SK-N-SH treated with all-trans-retinoic acid at 6 μM for 48 hours (cell line): ENCODE measurements around the gene TRABD2A.

Experiments used
- ATAC-seq: fragments of 200-7000 bp; cut with Tn5 transposase; 3 replicates; pipeline ENCODE4 v1.9.1; 2020; ENCODE audit warnings: mild to moderate bottlenecking, moderate library complexity
- ARNTL ChIP-seq: fragments of 450-650 bp; formaldehyde crosslinking; IDR thresholded peaks from 2 replicates; pipeline ENCODE4 v1.5.0; 2020; ENCODE audit warnings: low read depth, mild to moderate bottlenecking, moderate library complexity, borderline replicate concordance
- BACH2 ChIP-seq: fragments of 250-450 bp; sonication (Bioruptor Pico); IDR thresholded peaks from 2 replicates; pipeline ENCODE4 v1.9.0; 2021; ENCODE audit warnings: mild to moderate bottlenecking, borderline replicate concordance
- GLIS3 ChIP-seq: fragments of 250-450 bp; sonication (Bioruptor Pico); IDR thresholded peaks from 2 replicates; pipeline ENCODE4 v1.5.0; 2020; ENCODE audit warnings: mild to moderate bottlenecking, moderate library complexity
- ISL1 ChIP-seq: fragments of 250-450 bp; sonication (Bioruptor Pico); IDR thresholded peaks from 2 replicates; pipeline ENCODE4 v2.1.2; 2022; ENCODE audit warnings: mild to moderate bottlenecking, moderate library complexity
- OSR1 ChIP-seq: fragments of 250-450 bp; sonication (Bioruptor Pico); IDR thresholded peaks from 2 replicates; pipeline ENCODE4 v1.8.0; 2022; ENCODE audit warnings: moderate library complexity, mild to moderate bottlenecking, inconsistent platforms
- SNAI2 ChIP-seq: fragments of 250-450 bp; sonication (Bioruptor Pico); IDR thresholded peaks from 2 replicates; pipeline ENCODE4 v1.5.0; 2020; ENCODE audit warnings: mild to moderate bottlenecking, moderate library complexity
- TOX ChIP-seq: fragments of 250-450 bp; sonication (Bioruptor Pico); IDR thresholded peaks from 2 replicates; pipeline ENCODE4 v1.8.0; 2021; ENCODE audit warnings: mild to moderate bottlenecking, moderate library complexity, borderline replicate concordance
- ZC3H10 ChIP-seq: fragments of 250-450 bp; sonication (Bioruptor Pico); IDR thresholded peaks from 2 replicates; pipeline ENCODE4 v1.5.1; 2021; ENCODE audit warnings: mild to moderate bottlenecking, moderate library complexity
- ZFP30 ChIP-seq: fragments of 450-650 bp; formaldehyde crosslinking; IDR thresholded peaks from 2 replicates; pipeline ENCODE4 v1.5.0; 2022; ENCODE audit warnings: mild to moderate bottlenecking, moderate library complexity
- ZNF70 ChIP-seq: fragments of 450-650 bp; formaldehyde crosslinking; IDR thresholded peaks from 2 replicates; pipeline ENCODE4 v1.5.0; 2020; ENCODE audit warnings: mild to moderate bottlenecking, moderate library complexity
- ZNF8 ChIP-seq: fragments of 450-650 bp; formaldehyde crosslinking; IDR thresholded peaks from 2 replicates; pipeline ENCODE4 v1.5.0; 2020; ENCODE audit warnings: mild to moderate bottlenecking, moderate library complexity
- TF ChIP-seq, protein P1 (sequence below): fragments of 250-450 bp; sonication (Bioruptor Pico); IDR thresholded peaks from 2 replicates; pipeline ENCODE4 v1.8.0; 2021; ENCODE audit warnings: low read depth, mild to moderate bottlenecking, moderate library complexity, borderline replicate concordance
- TF ChIP-seq, protein P2 (sequence below): fragments of 250-450 bp; sonication (Bioruptor Pico); IDR thresholded peaks from 2 replicates; pipeline ENCODE4 v1.5.1; 2020; ENCODE audit warnings: low read depth, mild to moderate bottlenecking, moderate library complexity
- TF ChIP-seq, protein P3 (sequence below): fragments of 250-450 bp; sonication (Bioruptor Pico); IDR thresholded peaks from 2 replicates; pipeline ENCODE4 v1.8.0; 2020; ENCODE audit warnings: mild to moderate bottlenecking, moderate library complexity, borderline replicate concordance
- TF ChIP-seq, protein P4 (sequence below): fragments of 250-450 bp; sonication (Bioruptor Pico); IDR thresholded peaks from 2 replicates; pipeline ENCODE4 v1.5.0; 2020; ENCODE audit warnings: mild to moderate bottlenecking, moderate library complexity
- TF ChIP-seq, protein P5 (sequence below): fragments of 250-450 bp; sonication (Bioruptor Pico); IDR thresholded peaks from 2 replicates; pipeline ENCODE4 v1.5.1; 2021; ENCODE audit warnings: mild to moderate bottlenecking, moderate library complexity

Gene TRABD2A

DNA sequence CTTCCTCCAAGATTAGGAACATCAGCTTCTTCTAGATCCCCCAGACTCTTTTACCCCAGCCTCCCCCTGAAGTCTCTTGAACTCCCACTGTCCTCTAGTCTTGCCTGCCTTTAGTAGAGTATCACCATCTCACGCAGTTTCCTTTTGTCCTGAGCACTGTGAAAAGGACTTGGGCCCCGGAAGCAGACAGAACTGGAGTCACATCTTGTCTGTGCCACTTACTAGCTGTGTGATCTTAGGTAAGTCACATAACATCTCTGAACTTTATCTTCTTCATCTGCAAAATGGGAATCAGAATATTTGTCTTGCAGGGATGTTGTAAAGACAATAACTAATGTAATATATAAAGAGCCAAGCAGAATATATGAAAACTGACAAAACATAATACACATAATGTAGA lies 8.4 kb upstream of the TRABD2A start:
- no peak for ATAC-seq
- TF ChIP-seq, protein P1, sequence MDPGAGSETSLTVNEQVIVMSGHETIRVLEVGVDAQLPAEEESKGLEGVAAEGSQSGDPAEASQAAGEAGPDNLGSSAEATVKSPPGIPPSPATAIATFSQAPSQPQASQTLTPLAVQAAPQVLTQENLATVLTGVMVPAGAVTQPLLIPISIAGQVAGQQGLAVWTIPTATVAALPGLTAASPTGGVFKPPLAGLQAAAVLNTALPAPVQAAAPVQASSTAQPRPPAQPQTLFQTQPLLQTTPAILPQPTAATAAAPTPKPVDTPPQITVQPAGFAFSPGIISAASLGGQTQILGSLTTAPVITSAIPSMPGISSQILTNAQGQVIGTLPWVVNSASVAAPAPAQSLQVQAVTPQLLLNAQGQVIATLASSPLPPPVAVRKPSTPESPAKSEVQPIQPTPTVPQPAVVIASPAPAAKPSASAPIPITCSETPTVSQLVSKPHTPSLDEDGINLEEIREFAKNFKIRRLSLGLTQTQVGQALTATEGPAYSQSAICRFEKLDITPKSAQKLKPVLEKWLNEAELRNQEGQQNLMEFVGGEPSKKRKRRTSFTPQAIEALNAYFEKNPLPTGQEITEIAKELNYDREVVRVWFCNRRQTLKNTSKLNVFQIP (CRISPR knock-in tag): no peak
- TF ChIP-seq GLIS3 (CRISPR knock-in tag) (no peak), ARNTL (CRISPR knock-in tag) (no peak), OSR1 (CRISPR knock-in tag) (no peak), ZFP30 (CRISPR knock-in tag) (no peak), ZC3H10 (CRISPR knock-in tag) (no peak), BACH2 (CRISPR knock-in tag) (no peak)
- TF ChIP-seq, protein P2, sequence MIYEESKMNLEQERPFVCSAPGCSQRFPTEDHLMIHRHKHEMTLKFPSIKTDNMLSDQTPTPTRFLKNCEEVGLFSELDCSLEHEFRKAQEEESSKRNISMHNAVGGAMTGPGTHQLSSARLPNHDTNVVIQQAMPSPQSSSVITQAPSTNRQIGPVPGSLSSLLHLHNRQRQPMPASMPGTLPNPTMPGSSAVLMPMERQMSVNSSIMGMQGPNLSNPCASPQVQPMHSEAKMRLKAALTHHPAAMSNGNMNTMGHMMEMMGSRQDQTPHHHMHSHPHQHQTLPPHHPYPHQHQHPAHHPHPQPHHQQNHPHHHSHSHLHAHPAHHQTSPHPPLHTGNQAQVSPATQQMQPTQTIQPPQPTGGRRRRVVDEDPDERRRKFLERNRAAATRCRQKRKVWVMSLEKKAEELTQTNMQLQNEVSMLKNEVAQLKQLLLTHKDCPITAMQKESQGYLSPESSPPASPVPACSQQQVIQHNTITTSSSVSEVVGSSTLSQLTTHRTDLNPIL: no peak
- TF ChIP-seq, protein P3, sequence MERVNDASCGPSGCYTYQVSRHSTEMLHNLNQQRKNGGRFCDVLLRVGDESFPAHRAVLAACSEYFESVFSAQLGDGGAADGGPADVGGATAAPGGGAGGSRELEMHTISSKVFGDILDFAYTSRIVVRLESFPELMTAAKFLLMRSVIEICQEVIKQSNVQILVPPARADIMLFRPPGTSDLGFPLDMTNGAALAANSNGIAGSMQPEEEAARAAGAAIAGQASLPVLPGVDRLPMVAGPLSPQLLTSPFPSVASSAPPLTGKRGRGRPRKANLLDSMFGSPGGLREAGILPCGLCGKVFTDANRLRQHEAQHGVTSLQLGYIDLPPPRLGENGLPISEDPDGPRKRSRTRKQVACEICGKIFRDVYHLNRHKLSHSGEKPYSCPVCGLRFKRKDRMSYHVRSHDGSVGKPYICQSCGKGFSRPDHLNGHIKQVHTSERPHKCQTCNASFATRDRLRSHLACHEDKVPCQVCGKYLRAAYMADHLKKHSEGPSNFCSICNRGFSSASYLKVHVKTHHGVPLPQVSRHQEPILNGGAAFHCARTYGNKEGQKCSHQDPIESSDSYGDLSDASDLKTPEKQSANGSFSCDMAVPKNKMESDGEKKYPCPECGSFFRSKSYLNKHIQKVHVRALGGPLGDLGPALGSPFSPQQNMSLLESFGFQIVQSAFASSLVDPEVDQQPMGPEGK: no peak
- TF ChIP-seq, protein P4, sequence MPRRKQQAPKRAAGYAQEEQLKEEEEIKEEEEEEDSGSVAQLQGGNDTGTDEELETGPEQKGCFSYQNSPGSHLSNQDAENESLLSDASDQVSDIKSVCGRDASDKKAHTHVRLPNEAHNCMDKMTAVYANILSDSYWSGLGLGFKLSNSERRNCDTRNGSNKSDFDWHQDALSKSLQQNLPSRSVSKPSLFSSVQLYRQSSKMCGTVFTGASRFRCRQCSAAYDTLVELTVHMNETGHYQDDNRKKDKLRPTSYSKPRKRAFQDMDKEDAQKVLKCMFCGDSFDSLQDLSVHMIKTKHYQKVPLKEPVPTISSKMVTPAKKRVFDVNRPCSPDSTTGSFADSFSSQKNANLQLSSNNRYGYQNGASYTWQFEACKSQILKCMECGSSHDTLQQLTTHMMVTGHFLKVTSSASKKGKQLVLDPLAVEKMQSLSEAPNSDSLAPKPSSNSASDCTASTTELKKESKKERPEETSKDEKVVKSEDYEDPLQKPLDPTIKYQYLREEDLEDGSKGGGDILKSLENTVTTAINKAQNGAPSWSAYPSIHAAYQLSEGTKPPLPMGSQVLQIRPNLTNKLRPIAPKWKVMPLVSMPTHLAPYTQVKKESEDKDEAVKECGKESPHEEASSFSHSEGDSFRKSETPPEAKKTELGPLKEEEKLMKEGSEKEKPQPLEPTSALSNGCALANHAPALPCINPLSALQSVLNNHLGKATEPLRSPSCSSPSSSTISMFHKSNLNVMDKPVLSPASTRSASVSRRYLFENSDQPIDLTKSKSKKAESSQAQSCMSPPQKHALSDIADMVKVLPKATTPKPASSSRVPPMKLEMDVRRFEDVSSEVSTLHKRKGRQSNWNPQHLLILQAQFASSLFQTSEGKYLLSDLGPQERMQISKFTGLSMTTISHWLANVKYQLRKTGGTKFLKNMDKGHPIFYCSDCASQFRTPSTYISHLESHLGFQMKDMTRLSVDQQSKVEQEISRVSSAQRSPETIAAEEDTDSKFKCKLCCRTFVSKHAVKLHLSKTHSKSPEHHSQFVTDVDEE (CRISPR knock-in tag): no peak
- TF ChIP-seq, protein P5, sequence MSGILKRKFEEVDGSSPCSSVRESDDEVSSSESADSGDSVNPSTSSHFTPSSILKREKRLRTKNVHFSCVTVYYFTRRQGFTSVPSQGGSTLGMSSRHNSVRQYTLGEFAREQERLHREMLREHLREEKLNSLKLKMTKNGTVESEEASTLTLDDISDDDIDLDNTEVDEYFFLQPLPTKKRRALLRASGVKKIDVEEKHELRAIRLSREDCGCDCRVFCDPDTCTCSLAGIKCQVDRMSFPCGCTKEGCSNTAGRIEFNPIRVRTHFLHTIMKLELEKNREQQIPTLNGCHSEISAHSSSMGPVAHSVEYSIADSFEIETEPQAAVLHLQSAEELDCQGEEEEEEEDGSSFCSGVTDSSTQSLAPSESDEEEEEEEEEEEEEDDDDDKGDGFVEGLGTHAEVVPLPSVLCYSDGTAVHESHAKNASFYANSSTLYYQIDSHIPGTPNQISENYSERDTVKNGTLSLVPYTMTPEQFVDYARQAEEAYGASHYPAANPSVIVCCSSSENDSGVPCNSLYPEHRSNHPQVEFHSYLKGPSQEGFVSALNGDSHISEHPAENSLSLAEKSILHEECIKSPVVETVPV (CRISPR knock-in tag): no peak

DNA sequence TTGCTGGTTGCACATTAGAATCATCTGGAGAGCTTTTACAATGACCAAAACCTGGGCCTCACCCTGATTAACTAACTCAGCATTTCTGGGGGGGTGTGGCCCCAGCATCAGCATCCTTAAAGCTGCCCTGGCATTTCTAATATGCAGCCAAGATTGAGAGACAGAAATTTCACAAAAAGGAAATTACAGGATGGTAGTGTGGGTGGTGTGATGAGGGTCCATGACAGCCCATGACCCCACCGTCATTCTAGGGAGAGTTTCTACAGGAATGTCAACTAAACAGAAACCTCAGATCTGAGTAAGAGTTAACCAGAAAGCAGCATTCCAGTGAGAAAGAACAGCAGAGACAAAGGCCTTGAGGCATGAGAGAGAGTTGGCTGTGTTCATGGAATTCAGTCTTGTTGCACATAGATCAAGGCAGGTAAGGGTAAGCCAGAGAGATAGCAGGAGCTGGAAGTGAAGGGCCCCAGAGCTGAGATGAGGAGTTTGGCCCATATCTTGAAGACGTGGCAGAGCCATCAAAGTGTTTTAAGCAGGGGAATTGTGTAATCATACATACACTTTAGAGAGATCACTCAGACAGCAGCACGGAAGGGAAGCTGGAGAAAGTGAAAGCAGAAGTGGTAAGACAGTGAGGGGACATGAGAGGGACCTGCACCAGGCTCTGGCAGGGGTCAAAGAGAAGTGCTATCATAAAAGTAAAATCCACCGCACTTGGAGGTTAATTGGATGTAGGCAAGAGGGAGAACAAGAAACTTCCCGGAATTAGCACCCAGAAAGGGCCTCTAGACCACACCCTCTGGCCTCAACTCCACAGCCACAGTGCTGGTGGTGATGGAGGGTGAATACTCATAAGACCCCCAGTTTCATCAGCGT lies 7.8 kb upstream of the TRABD2A start:
- TF ChIP-seq ZC3H10 (CRISPR knock-in tag) (no peak), ISL1 (CRISPR knock-in tag) (no peak), SNAI2 (no peak), ZNF8 (CRISPR knock-in tag) (no peak), ZNF70 (CRISPR knock-in tag) (peak; percentile 72; the same call in 1 of the 2 replicates)
- TF ChIP-seq, protein P1 (CRISPR knock-in tag): no peak
- TF ChIP-seq, all 23 proteins: peak for 1
- ATAC-seq: peak; percentile 71

DNA sequence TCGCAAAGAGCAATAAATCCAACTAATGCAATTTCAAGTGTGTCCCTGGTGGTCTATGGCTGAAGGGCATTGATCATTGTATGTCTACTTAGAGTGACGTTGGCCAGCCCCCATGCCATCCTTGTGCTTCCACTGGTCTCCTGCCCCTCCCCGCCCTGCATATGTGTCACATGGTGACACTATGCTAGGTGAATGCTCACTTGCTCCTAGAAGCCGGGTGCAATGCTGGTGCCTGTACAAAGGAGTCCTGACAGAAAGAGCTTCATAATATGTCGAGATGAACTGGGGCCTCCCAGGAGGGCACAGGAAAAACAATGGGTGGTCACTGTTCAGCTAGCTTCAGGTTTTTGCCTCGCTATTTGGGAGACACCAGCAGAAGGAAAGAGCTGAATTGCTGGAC lies 5.9 kb upstream of the TRABD2A start:
- TF ChIP-seq, protein P4 (CRISPR knock-in tag): no peak
- no peak for TF ChIP-seq ZC3H10 (CRISPR knock-in tag)
- TF ChIP-seq TOX (CRISPR knock-in tag): no peak
- no peak for TF ChIP-seq BACH2 (CRISPR knock-in tag)
- TF ChIP-seq ARNTL (CRISPR knock-in tag): no peak
- no peak for TF ChIP-seq ZNF8 (CRISPR knock-in tag)
- TF ChIP-seq, all 23 proteins: peak for 0
- ATAC-seq: no peak
